SHP77 (cell line): ENCODE data around the gene FERMT3.
A peak's percentile ranks its signal among the peaks of the same experiment; 100 is the strongest.

Experiments
- DNase-seq, 2 experiments: peaks; one replicate each; lab custom pipeline; 2025; lab: John Stamatoyannopoulos, UW

Gene FERMT3

DNA sequence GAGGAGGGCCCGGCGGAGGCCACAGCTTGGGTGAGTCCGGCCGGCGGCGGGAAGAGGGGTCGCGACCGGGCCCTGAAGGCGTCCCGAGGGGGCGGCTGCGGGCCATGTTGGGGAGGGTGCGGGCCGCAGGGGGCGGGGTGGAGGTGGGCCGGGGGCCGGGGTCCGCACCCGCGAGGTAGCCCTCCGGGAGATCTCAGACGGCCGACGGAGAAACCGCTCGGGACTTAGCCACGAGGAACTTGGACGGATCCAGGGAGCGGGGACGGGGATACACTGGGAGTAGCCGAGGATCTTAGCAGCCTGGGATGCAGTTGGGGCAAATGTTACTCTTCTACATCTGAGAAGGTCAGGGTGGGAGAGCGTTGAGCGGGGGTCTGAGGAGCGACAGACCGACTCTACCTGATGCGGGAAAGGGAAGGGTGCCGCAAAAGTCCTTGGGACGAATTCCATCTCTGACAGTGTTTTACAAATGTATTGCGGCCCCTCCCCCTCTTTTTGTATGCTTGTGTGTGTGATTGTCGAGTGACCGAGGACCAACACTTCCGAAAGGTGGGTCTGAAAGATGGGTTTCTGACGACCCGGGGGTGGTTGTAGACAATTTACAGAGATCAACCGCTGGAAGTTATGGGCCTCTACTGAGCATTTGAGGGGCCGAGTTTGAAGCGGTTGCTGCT lies 19.9 kb upstream of the FERMT3 start:
- no peak for DNase-seq

DNA sequence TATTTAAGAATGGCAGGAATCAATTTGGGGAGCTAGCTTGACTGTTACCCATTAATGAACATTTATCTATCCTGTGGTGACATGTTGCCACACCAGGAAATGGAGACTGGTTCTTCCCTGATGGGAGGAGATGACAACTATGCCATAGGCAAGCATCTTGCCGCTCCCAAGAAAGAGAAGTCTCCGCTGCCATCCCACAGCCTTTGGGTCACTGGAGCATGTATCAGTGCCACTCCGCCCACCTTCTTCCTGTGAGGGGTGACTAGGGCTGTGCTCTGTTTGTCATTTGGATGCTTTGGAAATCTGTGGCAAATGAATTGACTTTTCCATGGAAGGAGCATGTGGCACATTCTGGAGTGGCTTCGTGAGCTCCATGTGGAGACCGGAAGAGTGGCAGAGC lies 14.1 kb upstream of the FERMT3 start:
- no peak for DNase-seq

DNA sequence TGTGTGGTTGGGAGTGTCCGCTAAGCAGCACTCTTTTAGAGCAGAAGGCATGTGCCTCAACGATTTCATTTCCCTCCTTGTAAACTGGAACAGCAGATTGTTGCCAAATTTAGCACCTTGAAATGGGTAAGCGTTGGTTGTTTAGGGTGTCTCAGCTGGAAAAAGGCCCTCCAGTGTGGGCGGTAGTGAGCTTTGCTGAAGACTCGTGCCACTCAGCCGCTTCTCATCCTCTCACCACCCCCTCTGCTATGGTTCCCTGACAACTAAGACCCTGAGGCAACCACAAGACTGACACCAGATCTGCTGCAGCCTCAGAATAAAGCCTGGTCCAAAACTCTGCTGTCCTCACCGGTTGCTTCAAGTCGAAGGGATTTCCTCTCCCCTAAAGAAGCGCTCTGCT lies 9.9 kb upstream of the FERMT3 start:
- no peak for DNase-seq

DNA sequence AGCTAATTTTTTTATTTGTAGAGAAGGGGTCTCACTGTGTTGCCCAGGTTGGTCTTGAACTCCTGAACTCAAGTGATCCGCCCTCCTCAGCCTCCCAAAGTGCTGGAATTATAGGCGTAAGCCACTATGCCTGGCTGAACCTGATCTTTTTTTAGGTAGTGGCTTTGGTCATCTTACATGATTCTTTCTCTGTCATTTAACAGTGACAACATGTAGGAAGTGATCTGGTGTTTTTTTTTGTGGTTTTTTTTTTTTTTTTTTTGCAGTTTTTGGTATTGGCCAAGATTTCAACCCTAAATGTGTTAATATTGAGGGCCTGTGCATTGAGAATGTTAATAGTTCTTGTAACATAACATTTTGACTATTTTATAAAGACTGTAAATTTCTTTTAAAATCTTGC lies 8.0 kb upstream of the FERMT3 start:
- no peak for DNase-seq

DNA sequence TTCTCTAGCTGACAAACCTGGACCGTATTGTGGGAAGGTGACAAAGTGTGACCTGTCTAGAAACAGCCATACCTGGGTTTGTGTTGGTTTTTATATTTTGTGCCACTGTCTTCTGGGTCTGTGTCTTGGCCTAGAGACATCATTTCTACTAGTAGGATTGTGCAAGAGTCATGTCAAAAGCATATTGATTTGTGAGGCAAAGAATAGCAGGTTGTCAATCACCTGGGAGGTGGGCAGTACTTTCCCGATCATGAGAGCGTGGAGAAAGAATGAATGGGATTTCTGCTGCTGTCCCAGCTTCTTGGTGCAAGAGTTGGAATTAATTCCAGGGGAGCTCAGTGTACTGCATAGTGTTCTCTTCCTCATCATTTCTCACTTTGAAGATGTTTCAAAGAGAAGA lies 5.0 kb upstream of the FERMT3 start:
- DNase-seq: no peak

DNA sequence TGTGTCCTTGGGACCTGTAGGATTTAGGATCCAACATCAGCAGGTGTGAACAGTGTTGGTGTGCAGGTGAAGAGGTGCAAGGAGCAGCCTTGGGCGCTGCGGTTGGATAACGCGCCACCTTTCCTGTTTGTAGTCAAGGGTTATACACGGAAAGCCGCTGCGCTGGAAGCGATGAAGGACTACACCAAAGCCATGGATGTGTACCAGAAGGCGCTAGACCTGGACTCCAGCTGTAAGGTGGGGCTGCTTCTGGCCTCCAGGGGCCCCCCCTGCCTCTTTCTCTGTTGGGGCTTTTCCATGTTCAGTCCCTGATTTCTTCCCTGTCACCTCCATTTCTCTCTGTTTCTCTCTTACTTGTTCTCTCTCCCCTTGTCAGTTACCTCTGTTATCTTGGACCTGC lies 3.5 kb upstream of the FERMT3 start:
- no peak for DNase-seq

DNA sequence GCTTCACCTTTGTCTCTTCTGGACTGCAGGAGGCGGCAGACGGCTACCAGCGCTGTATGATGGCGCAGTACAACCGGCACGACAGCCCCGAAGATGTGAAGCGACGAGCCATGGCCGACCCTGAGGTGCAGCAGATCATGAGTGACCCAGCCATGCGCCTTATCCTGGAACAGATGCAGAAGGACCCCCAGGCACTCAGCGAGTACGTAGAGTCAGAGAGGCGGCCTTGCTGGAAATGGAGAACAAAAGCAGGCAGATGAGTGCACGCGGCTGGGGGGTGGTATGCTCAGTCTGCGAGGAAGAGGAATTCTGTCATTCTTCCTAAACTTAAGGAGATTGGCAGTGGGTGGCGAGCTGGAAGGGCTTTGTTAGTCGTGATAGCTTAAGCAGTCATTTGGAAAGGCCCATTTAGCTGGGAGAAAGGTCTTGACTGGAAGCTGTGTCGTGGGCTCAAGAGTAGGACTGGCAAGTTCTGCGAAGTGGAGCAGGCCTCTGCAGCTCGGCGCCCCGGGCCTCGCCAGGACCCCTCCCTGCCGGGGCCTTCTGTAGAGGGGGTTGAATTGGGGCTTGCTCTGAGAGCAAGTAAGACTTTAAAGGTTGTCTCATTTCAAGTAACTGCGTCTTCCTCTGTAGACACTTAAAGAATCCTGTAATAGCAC lies 3.0 kb upstream of the FERMT3 start:
- no peak for DNase-seq

DNA sequence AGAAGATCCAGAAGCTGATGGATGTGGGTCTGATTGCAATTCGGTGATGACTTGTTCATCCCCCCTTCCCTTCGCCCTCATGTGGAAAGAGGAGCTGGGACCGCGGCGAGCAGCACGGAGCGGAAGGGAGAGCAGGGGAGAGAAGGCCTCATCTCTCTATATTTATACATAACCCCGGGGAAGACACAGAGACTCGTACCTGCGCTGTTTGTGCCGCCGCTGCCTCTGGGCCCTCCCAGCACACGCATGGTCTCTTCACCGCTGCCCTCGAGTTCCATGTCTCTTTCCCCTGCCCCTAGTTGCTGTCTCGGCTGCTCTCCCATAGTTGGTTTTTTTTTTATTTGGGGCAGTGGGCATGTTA lies 2.5 kb upstream of the FERMT3 start:
- no peak for DNase-seq

DNA sequence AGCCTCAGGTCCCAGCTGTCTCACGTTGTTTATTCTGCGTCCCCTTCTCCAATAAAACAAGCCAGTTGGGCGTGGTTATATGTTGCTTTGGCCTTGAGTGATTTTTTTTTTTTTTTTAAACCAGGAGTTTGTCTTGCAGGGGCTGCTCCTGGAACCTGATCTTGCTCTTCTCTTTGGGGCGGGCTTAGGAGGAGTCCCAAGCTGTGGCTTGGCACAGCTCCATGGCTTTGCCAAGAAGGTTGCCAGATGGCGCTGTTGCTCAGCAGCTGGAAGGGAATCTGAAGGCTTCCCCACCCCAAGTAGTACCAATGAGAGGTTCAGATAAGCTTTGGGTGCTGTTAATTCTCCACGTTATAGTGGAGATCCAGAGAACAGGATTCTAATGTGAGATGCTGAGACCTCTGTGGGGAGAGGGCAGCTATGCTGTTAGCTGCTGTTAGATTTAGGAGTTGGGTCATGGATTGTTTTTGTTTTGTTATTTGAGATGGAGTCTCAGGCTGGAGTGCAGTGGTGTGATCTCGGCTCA lies 2.0 kb upstream of the FERMT3 start:
- peak; percentile 62 to 72 for DNase-seq

DNA sequence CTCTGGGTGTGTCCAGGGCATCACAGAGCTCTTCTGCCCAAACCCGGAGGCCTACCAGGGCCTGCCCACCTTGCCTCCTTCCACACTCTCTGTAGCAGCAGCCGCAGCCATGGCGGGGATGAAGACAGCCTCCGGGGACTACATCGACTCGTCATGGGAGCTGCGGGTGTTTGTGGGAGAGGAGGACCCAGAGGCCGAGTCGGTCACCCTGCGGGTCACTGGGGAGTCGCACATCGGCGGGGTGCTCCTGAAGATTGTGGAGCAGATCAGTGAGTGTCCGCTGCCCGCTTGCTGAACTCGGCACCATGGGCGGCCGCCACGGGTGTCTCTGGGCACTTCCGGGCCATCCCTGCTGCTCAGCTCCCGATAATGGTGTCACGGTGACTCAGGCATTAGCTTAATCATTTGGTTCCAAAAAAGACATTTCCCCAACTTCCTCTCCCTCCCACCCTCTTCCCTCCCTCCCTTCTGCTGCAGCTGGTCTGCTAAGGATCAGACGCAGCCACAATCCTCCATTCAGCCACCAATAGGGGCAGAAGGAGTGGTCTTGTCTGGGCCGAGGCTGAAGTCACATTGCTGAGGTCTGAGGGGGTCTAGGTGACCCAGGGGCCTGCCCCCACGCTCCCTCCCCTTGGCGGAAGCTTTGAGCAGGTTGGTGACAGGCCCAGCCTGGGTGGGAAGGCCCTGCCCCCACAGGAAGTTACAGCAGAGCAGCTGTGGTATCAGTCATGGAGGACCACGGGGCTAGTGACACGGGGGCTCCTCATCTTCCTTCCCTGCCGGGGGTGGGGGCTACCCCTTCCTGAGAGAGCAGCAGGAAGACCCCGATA lies 950 bp downstream of the FERMT3 start:
- peak; percentile 32 to 38 for DNase-seq

DNA sequence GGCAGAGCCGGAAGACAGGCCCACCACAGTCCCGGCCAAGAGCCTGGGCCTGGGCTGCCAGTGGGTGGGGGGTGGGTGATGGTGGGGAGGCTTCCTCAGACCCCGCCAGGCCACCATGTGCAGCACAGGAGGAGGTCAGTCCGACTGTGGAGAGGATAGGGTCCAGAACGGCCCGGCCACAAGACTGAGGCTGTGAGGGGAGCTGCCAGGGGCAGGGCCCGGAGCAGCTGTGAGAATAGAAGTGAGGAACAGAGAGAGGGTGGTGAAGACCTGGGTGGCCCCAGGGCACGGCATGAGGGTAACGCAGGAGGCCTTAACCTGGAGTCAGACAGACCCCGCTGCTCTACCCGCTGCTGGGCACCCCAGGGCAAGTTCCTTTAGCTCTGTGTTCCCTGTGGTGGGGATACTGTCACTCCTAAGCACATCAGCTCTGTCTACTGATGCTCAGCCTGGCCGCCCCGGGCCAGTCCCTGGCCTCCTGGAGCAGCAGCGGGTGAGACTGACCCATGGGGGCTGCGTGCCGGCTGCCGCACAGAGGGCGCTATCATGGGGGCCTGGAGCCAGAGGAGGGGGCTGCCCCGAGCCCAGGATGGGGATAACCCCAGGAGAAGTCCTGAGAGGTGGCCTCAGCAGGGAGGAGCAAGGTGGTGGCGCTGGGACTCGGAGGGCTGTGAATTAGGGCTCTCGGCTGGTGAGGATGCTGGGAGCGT lies 1.7 kb downstream of the FERMT3 start:
- no peak for DNase-seq

DNA sequence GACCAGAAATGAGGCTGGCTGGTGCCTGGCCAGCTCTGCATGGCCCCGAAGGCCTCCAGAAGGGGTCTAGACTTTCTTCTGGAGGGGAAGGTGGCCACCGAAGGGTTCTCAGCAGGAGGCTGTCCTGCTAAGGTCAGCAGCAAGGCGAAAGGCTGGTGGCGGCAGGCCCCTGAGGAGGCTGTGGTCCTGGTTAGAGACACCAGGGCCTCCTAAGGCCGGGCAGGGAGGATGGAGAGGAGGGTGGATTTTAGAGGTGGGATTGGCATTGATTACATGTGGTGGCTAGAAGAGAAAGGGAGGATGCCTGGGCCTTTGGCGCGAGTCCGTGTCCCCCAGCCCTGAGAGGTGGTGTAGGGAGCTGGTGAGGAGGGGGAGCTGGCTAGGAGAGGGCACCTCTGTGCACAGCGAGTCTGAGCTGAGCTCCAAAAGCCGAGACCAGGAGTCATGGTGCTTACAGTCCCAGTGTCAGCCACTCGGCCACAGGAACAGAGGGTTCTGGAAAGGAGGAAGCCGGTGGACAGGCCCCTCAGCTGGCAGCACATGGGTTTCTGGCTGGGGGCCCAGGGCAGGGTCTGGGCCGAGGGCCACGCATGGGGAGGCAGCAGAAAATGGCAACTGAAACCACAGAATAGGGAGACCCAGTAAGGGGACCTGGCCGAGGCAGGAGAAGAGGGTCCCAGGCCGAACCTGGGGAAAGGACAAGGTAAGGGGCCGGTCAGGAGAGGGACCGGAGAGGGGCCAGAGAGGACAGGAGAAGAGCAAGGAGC lies 2.5 kb downstream of the FERMT3 start:
- DNase-seq: no peak

DNA sequence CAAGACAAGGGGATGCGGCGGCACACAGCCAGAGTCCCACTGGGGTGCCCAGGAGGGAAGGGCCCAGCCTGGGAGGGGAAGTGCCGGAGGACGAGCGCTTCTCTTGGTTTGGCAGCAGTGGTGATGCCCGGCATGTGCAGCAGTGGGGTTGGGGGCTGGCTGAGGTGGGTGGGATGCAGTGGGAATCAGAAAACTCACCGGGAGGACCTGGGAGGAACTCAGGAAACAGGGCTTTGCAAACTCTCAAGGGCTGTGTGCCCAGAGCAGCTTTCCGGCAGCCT lies 3.0 kb downstream of the FERMT3 start:
- DNase-seq: no peak

DNA sequence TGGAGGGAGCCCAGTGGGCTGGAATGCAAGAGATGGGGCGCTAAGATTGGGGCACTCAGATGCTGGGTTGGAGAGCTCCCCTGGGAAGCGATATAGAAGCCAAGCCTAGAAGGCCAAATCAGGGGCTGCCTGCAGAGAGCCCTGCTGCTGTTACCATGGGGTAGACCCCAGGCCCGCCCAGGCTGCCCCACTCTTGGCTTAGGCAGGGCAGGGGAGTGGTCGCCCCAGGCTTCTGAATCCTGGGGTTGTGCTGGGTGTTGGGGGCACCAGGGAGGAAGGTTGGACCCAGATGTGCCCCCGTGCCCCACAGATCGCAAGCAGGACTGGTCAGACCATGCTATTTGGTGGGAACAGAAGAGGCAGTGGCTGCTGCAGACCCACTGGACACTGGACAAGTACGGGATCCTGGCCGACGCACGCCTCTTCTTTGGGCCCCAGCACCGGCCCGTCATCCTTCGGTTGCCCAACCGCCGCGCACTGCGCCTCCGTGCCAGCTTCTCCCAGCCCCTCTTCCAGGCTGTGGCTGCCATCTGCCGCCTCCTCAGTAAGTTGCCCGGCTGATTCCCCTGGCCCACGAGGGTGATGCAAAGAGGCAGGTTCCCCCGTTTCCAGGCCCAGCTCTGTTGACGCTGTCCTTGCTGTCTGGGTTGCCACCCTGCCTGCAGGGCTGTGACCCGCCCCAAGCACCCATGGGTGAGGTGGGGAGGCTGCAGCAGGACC lies 3.9 kb downstream of the FERMT3 start:
- no peak for DNase-seq

DNA sequence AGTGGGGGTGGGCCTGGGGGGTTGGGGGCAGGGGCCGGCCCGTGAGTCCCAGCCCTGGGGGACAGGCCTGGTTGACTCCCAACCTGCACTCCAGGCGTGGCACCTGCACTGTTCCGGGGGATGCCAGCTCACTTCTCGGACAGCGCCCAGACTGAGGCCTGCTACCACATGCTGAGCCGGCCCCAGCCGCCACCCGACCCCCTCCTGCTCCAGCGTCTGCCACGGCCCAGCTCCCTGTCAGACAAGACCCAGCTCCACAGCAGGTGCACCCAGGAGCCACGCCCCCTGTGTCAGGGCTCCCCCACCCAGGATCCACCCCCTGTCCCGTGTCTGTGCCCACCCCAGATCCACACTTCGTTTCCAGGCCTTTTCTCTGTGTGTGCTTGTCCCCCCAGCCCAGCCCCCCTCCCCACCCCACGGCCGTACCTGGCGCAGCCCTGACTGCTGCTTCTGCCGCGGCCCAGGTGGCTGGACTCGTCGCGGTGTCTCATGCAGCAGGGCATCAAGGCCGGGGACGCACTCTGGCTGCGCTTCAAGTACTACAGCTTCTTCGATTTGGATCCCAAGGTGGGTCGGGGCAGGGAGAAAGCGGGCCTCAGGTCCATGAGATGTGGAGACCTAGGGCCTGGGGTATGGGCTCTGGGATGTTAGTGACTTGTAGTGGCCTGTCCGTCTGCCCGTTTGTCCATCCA lies 4.8 kb downstream of the FERMT3 start:
- DNase-seq: no peak

DNA sequence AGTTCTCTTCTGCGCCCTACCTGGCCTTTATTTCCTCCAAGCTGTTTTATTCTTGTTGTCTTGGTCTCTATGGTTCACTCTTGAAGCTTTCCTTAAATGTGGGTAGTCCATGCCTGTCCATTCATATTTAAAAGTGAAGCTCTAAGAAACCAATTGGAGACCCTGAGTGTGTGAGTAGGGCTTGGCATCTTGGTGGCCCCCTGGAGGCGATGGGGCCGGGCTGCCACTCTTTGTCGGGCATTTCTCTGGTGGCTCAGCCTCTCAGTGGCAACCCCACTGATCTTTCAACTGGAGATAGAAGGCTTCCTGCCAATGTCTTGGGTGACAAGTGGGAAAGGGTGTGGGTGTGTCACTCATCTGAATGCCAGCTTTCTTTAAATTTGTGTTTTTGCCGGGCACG lies 10.4 kb downstream of the FERMT3 start:
- DNase-seq: no peak

DNA sequence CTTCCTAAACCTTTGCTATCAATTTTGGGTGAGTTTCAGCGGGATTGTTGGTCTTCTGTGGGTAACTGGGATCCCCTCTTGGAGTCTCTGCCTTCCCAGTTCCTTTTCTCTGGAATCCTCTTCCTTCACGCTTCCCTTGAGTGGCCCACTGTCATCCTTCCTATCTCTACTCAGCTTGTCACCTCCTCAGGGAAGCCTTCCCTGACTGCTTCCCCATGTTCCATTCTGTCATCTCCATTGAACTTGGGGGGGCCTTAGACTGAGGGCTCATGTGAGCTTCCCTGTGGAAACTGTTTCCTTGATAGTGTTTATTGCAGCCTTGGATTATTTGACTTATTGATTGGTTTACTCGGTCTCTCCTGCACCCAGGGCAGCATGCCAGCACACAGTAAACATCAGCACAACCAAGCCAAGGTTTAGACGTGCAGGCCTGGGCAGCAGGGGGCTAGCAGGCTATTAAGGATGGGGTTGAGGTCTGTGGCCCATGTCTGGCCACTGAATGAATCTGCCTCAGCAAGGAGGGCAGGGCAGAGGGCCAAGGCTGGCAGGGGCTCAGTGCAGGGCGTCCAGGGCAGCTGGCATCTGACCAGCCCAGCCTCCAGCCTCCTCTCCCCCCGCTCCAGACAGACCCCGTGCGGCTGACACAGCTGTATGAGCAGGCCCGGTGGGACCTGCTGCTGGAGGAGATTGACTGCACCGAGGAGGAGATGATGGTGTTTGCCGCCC lies 12.3 kb downstream of the FERMT3 start:
- no peak for DNase-seq

DNA sequence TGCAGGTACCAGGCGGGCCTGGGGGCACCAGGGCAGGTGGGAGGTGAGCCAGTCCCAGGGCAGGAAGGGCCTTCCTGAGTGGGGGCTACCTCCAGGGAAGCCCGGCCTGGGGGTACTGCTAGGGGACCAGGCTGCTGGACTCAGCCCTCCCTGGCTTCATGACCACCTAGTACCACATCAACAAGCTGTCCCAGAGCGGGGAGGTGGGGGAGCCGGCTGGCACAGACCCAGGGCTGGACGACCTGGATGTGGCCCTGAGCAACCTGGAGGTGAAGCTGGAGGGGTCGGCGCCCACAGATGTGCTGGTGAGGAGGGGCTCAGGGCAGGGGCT lies 12.8 kb downstream of the FERMT3 start:
- DNase-seq: no peak

DNA sequence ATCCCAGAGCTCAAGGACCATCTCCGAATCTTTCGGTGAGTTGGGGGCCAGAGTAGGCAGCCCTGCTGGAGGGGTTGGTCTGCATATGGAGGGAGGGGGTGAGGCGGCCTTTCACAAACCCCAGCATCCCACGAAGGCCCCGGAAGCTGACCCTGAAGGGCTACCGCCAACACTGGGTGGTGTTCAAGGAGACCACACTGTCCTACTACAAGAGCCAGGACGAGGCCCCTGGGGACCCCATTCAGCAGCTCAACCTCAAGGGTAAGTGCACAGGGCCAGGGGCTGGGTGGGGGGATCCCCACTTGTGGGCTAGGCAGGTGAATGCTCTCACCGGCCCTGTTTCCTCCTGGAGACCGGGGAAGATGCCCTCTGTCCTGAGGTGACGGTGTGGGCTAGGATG lies 13.2 kb downstream of the FERMT3 start:
- DNase-seq: no peak

DNA sequence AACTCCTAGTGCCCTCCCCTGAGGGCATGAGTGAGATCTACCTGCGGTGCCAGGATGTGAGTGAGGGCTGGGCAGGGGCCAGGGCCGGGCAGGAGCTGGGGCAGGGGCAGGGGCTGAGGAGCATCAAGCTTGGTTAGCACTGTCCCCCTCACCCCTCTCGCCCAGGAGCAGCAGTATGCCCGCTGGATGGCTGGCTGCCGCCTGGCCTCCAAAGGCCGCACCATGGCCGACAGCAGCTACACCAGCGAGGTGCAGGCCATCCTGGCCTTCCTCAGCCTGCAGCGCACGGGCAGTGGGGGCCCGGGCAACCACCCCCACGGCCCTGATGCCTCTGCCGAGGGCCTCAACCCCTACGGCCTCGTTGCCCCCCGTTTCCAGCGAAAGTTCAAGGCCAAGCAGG lies 13.8 kb downstream of the FERMT3 start:
- DNase-seq: no peak
